PC-9 (cell line): Measurements from ENCODE around the gene XXYLT1. TPM values are rescaled to one million over a fixed set of nuclear protein-coding genes. Genes with fewer than 3 reads are reported as not detected.

Experiments used
- BruUV-seq: library from RNA; stranded (reverse); fragments of 400-500 nt; replicated peaks from 2 replicates; lab custom pipeline; 2021; lab: Mats Ljungman, UMichigan
- CTCF ChIA-PET: fragments of 300-600 bp; sonication (Branson Sonifier 250); formaldehyde crosslinking; loops from one replicate; lab custom pipeline; 2022; ENCODE audit warnings: antibody characterized with exemption; lab: Charles Lee
- POLR2A ChIA-PET: fragments of 300-600 bp; sonication (Branson Sonifier 250); formaldehyde crosslinking; loops from one replicate; lab custom pipeline; 2022; ENCODE audit warnings: antibody characterized with exemption; ENCODE audit not compliant: unreplicated experiment; lab: Charles Lee
- DNase-seq, 2 experiments: peaks; one replicate each; pipeline versions ENCODE4 v3.0.0 to v3.0.0-alpha.2; 2015 to 2022; ENCODE audit warnings: mixed read lengths in 1 of 2
- H2AFZ ChIP-seq: fragments of 200-600 bp; sonication (generic); 2 replicates; pipeline ENCODE4 v1.8.1; 2017; ENCODE audit warnings: antibody characterized with exemption
- H3F3A ChIP-seq: fragments of 200-600 bp; sonication (generic); 2 replicates; pipeline ENCODE4 v1.8.1; 2017; ENCODE audit warnings: antibody characterized with exemption, mild to moderate bottlenecking, low read depth; ENCODE audit not compliant: insufficient read depth
- H3K27ac ChIP-seq: fragments of 200-600 bp; sonication (generic); 2 replicates; pipeline ENCODE4 v1.6.1; 2016; ENCODE audit warnings: mixed run types
- H3K27me3 ChIP-seq: fragments of 200-600 bp; sonication (generic); 2 replicates; pipeline ENCODE4 v1.6.1; 2016; ENCODE audit warnings: low read depth, mixed run types; ENCODE audit not compliant: insufficient read depth
- H3K36me3 ChIP-seq: fragments of 200-600 bp; sonication (generic); 2 replicates; pipeline ENCODE4 v1.6.1; 2016; ENCODE audit warnings: low read depth, mixed run types
- H3K4me1 ChIP-seq: fragments of 200-600 bp; sonication (generic); replicated peaks from 2 replicates; pipeline ENCODE4 v1.6.1; 2016; ENCODE audit warnings: mixed run types; ENCODE audit not compliant: insufficient read depth
- H3K4me2 ChIP-seq: fragments of 200-600 bp; sonication (generic); 2 replicates; pipeline ENCODE4 v1.6.1; 2017; ENCODE audit warnings: mixed run types
- H3K4me3 ChIP-seq: fragments of 200-600 bp; sonication (generic); 2 replicates; pipeline ENCODE4 v1.6.1; 2016; ENCODE audit warnings: mixed run types
- H3K79me2 ChIP-seq: fragments of 200-600 bp; sonication (generic); 2 replicates; pipeline ENCODE4 v1.6.1; 2017; ENCODE audit warnings: low read depth, mixed run types
- H3K9me2 ChIP-seq: fragments of 200-600 bp; sonication (generic); 2 replicates; pipeline ENCODE4 v1.8.1; 2017; ENCODE audit warnings: mild to moderate bottlenecking; ENCODE audit not compliant: insufficient read depth
- H3K9me3 ChIP-seq: fragments of 200-600 bp; sonication (generic); 2 replicates; pipeline ENCODE4 v1.8.1; 2016; ENCODE audit warnings: low read depth; ENCODE audit not compliant: insufficient read depth
- H4K20me1 ChIP-seq: fragments of 200-600 bp; sonication (generic); 2 replicates; pipeline ENCODE4 v1.8.1; 2017; ENCODE audit not compliant: insufficient read depth
- CTCF ChIP-seq: fragments of 200-600 bp; sonication (generic); conservative IDR thresholded peaks from 2 replicates; pipeline ENCODE4 v1.6.1; 2017; ENCODE audit warnings: mixed run types, antibody characterized with exemption, mild to moderate bottlenecking, moderate library complexity
- EZH2 ChIP-seq: fragments of 200-600 bp; sonication (generic); IDR thresholded peaks from 2 replicates; pipeline ENCODE4 v1.8.0; 2017; ENCODE audit warnings: antibody characterized with exemption, low read depth
- intact Hi-C: fragments of 100-400 bp; cut with micrococcal nuclease; formaldehyde crosslinking; loops from one replicate; pipeline ENCODE4 v1.10.0; 2022; ENCODE audit not compliant: unreplicated experiment
- total RNA-seq: library from RNA; stranded (reverse); gene quantifications from 2 replicates; pipeline ENCODE4 v1.2.3, GENCODE V29; 2021

The XXYLT1 gene
- total RNA-seq, 1 experiment from 2014 or later: 13.3 TPM

GRCh38 chr3:195160908-195161434 lies 110.0 kb downstream of the XXYLT1 start:
- no TSS peak for BruUV-seq
- no peaks in the 10 kb centered on the region for H4K20me1 ChIP-seq
- no peak for TF ChIP-seq EZH2
- no peak for TF ChIP-seq CTCF
- intact Hi-C loops: no loop called here
- H3F3A ChIP-seq: no peaks in the 10 kb centered on the region
- no peaks in the 10 kb centered on the region for H3K79me2 ChIP-seq
- H3K4me3 ChIP-seq: no peak overlapping the region
- H3K27ac ChIP-seq: no peak overlapping the region
- H3K4me2 ChIP-seq: no peak overlapping the region
- no peaks in the 10 kb centered on the region for H3K36me3 ChIP-seq
- no peak for DNase-seq
- ChIA-PET POLR2A (no interaction called here), CTCF (no interaction called here)
- H3K4me1 ChIP-seq: 0 out of 2 replicates have a peak, but pooled peaks cover 7% of the 10 kb centered on the region
- no peaks in the 10 kb centered on the region for H3K9me3 ChIP-seq
- H2AFZ ChIP-seq: no peak overlapping the region
- no peaks in the 10 kb centered on the region for H3K27me3 ChIP-seq
- H3K9me2 ChIP-seq: no peaks in the 10 kb centered on the region

- no peaks in the 10 kb centered on the region for H3K9me3 ChIP-seq
- intact Hi-C loops: no loop called here
- H2AFZ ChIP-seq: no peak overlapping the region
- no peak overlapping the region for H3K4me3 ChIP-seq
- 0 out of 2 replicates have a peak, but pooled peaks cover 7% of the 10 kb centered on the region for H3K4me1 ChIP-seq
- ChIA-PET CTCF (no interaction called here), POLR2A (no interaction called here)
- H3K27me3 ChIP-seq: no peaks in the 10 kb centered on the region
- H3K9me2 ChIP-seq: no peaks in the 10 kb centered on the region
- BruUV-seq: no TSS peak
- no peak for TF ChIP-seq CTCF
- TF ChIP-seq EZH2: no peak
- no peak overlapping the region for H3K4me2 ChIP-seq
- no peaks in the 10 kb centered on the region for H4K20me1 ChIP-seq
- DNase-seq: peak in 1 of 2 experiments; percentile 19
- no peak overlapping the region for H3K27ac ChIP-seq
- no peaks in the 10 kb centered on the region for H3K36me3 ChIP-seq
- H3K79me2 ChIP-seq: no peaks in the 10 kb centered on the region
- H3F3A ChIP-seq: no peaks in the 10 kb centered on the region
Measured at GRCh38 chr3:195160257-195160898, 110.6 kb downstream of the XXYLT1 start.

- Histone ChIP-seq H4K20me1 (no peaks in the 10 kb centered on the region), H3K36me3 (no peaks in the 10 kb centered on the region), H3K9me2 (no peaks in the 10 kb centered on the region), H3K27me3 (no peaks in the 10 kb centered on the region), H2AFZ (no peak overlapping the region), H3F3A (no peaks in the 10 kb centered on the region), H3K4me2 (no peak overlapping the region), H3K9me3 (no peaks in the 10 kb centered on the region), H3K27ac (no peak overlapping the region), H3K79me2 (no peaks in the 10 kb centered on the region), H3K4me3 (no peak overlapping the region), H3K4me1 (0 out of 2 replicates have a peak, but pooled peaks cover 7% of the 10 kb centered on the region)
- no TSS peak for BruUV-seq
- DNase-seq: no peak
- intact Hi-C loops: loop anchor here (10.0 kb wide), 1 partner anchor 95 kb away; no protein-coding TSS in a partner anchor
- ChIA-PET POLR2A (no interaction called here), CTCF (no interaction called here)
- no peak for TF ChIP-seq EZH2
- no peak for TF ChIP-seq CTCF
Measured at GRCh38 chr3:195159814-195160165, 111.2 kb downstream of the XXYLT1 start.
